Activated CD8-positive, alpha-beta memory T cell treated with anti-CD3 and anti-CD28 coated beads for 4 hours (primary cell): ENCODE results near the gene MEDAG.
"Not testable (repeated sequence)": the region's sequence is repeated elsewhere in the genome, so short reads cannot be mapped to it uniquely, and the experiment has no call there.

Experiments used
- DNase-seq, 2 donors: peaks; one replicate each; pipeline ENCODE4 v3.0.0-alpha.2; 2020; ENCODE audit warnings: low read depth in 2 of 2

Gene MEDAG

DNA sequence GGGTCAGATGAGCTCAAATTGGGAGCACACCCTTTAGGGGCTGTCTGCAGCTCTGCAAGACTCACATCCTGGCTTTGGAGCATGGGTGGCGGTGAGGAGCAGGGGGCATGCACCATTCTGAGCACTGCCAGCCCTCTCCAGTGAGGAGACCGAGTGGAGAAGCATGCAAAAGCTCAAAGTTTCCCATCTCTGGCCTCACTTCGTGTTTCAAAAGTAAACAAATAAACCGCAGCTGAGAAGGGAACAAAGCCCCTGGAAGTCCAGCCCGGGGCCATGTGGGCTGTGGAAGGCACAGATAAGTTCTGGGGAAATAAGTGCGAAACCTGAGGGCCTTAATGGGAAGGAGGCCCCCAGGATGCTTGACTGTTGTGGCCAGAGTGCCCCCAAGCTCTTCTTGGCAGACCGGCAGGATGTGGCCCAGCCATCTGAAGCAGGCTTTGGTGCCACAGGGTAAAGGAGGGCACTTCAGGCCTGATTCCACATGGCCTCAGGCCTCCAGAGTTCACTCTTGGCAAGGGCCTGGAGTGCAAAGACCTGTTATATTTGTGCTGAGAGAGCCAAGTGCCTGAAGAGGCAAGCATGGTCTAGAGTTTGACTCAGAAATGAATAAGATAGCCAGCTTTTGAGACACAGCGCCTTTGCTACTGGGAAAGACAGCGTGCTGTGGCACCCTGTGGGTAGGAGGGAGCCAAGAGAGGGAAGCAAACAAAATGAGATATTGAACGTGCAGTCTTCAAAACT, 1.2 kb downstream of the MEDAG start:
- DNase-seq, result no peak

DNA sequence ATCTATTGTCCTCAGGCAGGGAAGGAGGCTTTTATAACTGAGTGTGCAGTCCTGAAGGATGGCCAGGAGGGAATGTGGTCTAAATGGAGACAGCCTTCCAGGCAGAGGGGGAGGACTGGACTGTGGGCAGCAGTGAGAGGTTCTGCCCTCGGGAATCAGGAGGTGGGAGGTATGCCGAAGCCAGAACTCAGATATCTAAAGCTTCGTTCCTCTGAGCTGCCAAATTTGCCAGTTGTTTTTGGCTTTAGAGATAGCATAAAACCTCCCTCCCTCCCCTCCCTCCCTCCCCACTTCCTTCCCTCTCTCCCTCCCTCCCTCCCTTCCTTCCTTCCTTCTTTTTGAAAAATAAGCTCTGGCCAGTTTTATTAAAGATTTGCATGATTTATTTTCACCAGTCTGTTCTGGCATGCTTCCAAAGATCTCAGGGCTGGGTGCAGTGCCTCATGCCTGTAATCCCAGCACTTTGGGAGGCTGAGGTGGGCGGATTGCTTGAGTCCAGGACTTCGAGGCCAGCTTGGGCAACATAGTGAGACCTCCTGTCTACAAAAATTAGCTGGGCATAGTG, 2.4 kb downstream of the MEDAG start:
- no peak for DNase-seq

DNA sequence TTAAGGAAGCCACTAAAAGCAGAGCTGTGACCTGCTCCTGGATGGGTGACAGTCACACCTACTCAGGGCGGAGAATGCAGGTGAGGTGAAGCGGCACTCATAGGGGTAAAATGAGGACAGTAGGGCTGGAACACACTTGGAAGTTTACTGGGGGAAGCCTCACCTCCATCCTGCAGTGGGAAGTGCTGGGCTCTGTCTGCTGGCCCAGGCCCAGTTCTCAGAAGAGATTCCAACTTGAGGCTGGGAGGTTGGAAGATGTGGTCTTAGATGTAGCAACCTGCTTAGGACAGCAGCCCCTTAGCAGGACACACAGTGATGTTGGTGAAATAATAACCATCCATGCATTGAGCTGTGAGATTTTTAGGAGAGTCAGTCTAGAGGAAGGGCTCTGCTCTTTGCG, 4.6 kb downstream of the MEDAG start:
- DNase-seq, result no peak

DNA sequence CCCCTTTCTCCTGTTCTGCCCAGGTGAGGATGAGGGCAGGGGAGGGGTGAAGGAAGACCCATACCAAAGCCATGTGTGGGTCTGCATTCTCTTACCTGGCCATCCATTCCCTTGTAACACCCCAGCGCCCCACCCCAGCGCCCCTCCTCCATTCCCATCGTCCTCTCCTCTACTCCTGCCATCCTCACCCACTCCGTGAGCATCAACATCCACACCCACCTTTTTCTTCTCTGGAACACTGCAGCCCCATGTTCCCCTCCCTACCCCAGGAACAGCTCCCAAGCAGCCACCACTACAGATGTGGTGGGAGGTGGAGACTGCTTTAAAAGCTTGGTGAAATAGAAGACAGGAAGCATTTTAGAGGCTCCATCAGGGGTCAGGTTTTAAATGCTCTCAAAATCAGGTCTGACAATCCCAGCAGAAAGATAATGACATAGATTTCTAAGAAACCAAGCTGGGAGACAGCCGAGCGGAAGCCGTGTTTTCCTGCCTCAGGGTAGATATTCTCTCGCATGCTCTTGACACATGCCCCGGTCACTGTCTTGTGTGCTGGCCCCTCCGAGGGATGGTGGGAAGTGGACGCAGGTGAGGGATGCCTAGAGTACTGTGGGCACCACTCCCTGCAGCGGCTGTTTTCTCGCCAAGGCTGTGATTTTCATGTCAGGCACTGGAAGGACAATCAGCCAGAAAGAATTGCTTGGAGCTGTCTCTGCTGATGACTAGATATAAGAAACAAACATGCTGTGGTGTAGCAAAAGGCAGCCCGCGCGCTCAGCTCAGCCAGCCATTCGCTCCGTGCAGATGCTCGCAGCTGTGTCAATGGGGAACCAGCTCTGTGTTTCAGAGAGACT, 9.8 kb downstream of the MEDAG start:
- no peak for DNase-seq

DNA sequence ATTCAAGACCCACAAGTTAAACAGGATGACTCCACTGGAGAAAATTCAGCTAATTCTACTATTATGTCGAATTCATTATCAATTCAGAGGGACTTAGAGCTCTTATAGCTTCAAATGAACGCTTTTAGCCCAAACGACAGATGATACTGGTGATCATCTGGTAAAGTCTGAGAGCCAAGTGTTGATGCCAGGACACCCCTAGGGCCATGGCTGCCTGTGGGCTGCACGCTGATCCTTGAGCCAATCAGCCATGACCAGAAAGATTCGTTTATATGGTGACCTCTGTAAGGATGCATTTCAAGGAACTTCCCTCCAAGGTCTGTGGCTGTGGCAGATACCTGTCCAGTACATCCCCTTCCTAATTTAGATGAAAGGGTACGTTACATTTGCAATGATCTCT, 10.9 kb downstream of the MEDAG start:
- DNase-seq, result no peak

DNA sequence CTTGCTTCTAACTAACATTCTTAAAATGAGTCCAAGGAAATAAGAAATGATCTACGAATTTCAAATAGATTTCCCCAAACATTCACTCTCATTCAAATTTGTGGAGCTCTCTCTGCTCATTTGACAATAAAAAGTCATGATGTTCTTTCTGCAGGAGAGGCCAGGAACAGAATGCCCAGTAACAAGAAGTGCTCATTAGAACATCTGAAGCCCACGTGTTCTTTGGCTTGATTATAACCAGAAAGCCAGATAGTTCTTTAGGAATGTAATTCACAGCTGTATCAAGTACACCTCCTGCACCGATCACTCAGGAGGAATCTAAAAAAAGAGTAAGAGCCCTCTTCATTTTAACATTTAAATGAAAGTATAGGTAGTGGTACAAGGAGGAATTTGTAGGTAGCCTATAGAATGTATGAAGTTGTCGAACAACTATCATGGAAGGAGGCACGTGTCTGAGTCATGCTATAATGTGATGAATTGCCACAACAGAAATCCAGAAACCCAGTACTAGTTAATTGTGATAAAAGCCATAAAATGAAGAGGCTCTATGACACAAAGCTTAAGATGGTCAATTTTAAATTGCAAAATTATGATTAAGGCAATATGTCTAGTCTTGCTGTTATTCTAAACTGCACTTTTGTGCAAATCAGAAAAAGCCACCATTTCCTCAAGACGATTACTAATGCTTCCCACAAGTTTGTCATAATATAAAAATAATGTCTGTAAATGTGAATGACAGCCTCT, 12.8 kb downstream of the MEDAG start:
- no peak for DNase-seq

DNA sequence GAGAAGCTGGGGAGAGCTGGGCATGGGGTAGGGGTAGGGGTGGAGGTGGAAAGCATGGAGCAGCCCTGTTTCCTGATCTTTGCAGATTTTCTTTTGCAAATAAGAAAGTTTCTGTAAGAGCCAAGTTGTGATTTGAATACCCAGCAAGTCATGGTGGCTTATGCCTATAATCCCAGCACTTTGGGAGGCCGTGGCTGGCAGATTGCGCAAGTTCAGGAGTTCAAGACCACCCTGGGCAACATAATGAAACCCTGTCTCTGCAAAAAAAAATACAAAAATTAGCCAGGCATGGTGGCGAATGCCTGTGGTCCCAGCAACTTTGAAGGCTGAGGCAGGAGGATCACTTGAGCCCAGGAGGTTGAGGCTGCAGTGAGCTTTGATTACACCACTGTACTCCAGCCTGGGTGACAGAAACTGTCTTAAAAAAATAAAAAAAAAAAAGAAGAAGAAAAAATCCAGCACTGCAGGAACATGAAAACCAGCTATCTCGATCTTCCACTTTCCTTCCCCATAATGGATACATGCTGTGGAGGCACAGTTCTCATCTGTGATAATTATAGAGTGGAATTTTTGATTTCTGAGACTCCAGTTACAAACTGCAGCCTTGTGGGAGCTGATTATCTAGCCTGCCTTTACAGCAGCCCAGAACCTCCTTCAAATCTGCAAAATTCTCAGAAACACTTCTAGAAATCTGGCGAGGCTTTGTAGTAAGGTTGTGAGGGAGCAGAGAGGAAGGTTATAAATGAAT, 14.3 kb downstream of the MEDAG start:
- no peak for DNase-seq

DNA sequence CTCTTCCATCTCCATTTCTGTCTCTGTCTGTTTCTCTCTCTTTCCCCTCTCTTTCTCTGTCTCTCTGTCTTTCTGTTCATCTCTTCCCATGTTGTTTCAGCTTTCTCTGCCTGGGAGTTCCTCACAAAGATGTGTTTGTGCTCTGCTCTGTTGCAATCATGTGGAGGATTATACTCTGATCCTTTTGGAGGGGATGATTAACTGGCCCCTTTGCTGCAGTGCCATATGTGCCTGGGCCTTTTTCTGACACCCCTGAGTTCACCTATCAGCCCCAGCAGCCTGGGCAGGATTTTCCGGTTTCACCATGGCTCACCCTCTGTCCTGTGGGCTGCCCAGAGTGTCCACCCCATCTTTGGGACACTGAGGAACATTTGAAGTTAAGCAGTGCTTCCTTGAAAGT, 17.3 kb downstream of the MEDAG start:
- no peak for DNase-seq

DNA sequence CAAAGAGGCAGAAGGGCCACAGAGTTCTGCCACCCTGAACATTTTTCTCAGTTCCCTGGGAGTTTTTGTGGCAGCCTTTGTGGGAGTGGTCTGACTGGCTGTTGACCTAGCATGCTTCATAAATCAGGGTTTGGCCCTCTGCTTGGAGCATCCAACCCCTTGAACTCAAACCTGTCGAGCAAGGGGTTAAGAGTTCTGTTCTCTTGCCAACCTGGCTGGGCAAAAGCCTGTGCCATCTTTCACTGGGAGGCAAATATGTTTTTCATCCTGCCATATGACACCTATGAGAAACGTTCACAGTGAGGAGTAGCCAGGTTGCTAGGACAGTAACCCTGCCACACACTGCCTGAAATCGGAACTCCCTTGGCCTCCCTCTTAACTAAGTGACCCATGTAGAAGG, 18.6 kb downstream of the MEDAG start:
- no peak for DNase-seq

DNA sequence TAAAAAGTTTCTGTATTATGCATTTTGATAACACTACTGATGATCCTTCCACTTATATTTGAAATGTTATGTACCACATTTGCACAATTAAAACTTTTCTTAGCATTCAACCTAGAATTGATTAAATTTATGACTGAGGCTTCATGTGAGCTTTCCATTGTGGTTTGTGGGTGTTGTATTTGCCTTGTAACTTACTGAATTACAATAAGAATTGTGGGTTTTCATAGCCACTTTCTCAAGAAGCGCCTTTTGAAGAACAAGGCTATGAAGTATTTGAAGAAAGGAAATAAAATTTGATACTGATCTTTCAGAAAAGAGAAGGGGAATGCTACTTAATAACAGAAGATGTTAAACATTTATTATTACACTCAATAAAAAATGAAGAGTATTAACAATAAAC, 19.4 kb downstream of the MEDAG start:
- no peak for DNase-seq

DNA sequence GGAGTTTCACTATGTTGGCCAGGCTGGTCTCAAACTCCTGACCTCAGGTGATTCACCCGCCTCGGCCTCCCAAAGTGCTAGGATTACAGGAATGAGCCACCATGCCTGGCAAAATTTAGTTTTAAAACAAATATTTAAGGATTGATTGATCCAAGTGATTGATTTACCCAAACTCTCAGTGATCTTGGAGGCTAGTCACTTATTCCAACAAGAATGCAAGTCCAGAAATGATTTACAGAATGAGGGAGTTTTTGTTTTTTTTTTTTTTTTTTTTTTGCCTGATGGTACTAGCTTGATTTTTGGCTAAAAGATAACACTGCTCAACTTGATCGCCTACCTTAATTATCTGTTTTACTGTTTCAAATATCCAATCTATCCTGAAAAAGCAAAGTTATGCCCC, 20.7 kb downstream of the MEDAG start:
- no peak for DNase-seq

DNA sequence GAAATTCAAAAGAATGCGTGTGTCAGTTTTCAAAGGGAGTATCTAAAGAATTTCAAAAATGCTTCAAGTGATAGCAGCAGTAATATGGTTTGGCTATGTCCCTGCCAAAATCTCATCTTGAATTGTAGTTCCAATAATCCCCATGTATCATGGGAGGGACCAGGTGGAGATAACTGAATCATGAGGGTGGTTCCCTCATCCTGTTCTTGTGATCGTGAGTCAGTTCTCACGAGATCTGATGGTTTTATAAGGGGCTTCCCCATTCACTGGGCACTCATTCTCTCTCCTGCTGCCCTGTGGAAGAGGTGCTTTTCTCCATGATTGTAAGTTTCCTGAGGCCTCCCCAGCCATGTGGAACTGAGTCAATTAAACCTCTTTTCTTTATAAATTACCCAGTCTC, 21.1 kb downstream of the MEDAG start:
- DNase-seq, result not testable (repeated sequence)

DNA sequence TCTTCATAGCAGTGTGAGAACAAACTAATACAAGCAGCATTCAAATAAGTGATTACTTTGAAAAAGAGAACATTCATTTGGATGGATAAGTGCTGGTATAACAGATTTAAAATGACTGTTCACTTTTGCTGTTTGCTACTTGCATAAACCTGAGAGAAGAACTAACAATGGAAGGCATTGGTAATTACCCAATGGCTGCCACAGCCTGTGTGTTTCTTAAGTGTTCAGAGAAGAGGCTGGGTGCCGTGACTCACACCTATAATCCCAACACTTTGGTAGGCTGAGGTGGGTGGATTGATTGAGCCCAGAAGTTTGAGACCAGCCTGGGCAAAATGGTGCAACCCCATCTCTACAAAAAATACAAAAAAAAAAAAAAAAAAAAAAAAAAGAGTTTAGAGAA, 21.5 kb downstream of the MEDAG start:
- DNase-seq, result no peak

DNA sequence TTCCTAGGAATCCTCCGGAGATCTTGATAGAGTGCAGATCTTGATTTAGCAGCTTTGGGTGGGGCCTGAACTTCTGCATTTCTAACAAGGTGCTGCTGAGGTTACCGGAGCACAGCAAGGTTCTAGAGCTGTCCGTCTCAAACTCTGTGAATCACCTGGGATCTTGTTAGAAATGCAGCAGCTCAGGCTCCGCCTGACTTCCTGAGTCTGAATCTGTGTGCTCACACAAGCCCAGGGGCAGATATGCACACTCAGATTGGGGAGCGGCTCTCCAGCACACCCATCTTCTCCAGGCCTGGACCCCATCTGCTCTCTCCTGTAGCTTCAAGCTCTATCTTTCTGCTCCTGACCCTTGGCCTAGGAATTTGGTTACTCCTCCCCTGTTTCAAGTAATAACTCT, 22.9 kb downstream of the MEDAG start:
- no peak for DNase-seq

DNA sequence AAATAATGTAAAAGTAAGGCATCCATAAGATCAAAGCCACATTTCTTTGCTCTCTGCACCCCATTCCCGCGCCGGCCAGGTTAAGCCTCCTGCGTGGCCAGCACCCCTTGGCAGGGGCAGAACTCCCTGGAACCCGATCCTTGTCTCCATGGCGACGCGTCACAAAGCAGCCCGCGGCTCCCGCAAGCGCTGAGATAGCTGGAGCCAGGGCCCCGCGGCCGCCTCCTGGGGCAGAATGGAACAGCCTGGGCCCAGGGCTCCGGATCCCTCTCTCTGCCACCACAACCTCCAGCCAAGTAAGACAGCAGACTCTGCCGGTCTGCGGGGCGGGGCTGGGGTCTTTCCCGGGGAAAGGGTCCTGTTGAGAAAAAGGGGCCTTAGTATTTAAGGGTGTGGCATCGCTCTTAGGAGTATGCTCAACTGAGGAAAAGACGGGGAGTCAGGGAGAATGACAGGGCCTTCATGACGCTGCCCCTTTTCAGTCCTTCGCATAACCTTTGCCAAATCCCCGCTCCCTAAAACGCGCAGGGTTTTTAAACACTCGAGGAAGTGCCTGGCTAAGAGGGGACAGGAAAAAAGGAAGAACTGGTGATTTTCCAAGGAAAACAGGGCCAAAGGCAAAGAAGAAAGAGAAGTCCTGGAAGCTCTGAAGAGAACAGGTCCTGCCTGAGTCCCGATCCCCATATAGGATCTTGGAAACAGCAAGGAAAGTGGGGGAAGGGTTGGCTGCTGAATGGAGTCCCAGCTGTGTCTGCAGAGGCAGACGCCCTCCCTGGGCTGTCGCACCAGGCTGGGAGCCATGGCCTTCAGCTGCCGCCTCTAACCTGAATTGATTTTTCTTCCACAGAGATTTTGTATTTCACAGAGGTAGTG, 26.6 kb downstream of the MEDAG start, which contains the start of gene TEX26:
TSS of gene TEX26 (plus strand) at position 176 of the 873 bp plus-strand sequence. CDS start at position 236, 60 bp downstream.
- DNase-seq, result no peak

DNA sequence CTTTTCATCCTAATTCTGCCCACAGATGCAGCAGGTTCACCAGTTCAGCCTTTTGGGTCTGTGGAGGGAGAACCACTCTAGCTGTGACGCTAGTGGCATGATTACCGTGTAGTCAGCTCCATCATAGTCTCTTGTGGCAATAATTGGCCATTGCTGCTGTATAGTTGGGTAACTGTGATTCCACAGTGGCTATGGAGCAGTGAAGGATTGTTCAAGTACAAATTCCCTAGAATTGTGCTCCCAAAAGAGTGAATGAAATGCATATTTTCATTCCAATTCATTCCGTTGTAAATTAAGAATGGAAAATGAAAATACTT, 27.2 kb downstream of the MEDAG start:
- no peak for DNase-seq

DNA sequence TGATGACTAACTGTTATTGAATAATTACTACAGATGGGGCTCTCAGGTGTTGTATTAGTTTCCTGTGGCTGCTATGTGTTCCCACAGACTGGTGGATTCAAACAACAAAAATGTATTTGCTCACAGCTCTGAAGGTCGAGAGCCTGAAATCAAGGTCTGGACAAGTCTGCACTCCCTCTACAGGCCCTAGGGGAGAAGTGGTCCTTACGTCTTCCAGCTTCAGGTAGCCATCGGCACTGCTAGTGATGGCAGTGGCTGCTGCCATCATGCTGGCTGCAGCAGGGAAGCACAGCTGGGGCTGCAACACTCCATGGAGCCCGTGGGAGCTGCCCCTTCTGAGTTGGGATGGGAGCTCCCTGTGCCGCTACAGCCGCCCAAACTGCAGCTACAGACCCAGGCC, 28.3 kb downstream of the MEDAG start:
- DNase-seq, result no peak

DNA sequence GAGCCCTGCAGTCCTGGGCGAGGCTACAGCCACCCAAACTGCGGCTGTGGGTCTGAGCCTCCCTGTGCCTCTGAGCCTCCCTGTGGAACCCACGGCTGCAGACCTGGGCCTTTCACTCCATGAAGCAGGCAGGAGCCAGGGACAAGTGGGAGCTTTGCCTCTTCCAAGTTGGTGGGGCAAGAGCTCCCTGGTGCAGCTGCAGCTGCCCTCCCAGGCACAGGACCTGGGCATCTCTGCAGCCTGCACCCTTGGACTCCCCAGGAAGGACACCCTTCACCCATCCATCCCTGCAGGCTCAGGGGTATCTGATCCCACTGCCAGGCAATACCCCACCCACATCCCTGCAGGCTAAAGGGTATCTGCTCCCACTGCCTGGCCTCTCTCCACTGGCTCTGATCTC, 28.7 kb downstream of the MEDAG start:
- no peak for DNase-seq

DNA sequence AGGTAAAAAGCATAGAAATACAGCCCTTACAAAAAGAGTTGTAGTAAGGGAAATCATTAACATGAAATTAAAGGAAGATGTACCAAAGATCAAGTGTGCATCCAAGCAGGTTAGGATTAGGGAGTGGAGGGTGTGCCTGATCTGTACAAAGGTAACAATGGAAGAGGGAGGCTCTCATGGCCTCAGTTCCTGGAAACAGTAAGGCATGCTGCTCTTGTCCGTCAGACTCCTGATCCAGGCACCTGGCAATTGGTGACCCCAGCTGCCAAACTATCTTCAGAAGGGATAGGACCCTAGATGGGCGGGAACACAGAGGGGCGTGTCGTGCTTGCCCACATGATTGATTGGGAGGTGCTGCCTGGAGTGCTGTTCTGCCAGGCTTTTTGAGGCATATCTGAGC, 30.9 kb downstream of the MEDAG start:
- no peak for DNase-seq

DNA sequence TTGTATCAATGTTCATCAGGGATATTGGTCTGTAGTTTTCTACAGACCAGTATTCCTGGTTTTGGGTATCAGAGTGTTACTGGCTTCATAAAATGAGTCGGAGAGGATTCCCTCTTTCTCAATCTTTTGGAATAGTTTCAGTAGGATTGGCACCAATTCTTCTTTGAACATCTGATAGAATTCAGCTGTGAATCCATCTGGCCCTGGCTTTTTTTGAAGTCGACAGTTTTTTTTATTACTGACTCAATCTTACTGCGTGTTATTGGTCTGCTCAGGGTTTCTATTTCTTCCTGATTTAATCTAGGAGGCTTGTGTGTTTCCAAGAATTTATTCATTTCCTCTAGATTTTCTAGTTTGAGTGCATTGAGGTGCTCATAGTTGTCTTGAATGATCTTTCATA, 37.8 kb downstream of the MEDAG start:
- no peak for DNase-seq
